HG02678 (cell line): ENCODE results near the gene GPATCH2.

Experiments
- ATAC-seq: cut with Tn5 transposase; IDR thresholded peaks from one replicate; pipeline ENCODE4 v1.9.1; 2021; ENCODE audit warnings: mild to moderate bottlenecking, moderate library complexity; ENCODE audit not compliant: unreplicated experiment

The GPATCH2 gene

DNA sequence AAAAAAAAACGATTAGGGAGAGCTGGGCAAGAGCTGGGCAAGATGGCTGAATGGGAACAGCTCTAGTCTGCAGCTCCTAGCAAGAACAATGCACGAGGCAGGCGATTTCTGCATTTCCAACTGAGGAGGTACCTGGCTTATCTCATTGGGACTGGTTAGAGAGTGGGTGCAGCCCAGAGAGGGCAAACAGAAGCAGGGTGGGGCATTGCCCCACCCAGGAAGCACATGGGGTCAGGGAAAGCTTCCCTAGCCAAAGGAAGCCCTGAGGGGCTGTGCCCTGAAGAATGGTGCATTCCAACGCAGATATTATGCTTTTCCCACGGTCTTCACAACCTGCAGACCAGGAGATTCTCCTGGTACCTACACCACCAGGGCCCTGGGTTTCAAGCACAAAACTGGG, 251.6 kb downstream of the GPATCH2 start:
- no peak for ATAC-seq
